WI38 (cell line): ENCODE data around the gene NISCH.

Source experiments
- H3K4me3 ChIP-seq: 2 replicates; pipeline ENCODE4 v1.5.1; 2011; ENCODE audit warnings: low read depth, mild to moderate bottlenecking, control low read depth, low read length
- CTCF ChIP-seq: IDR thresholded peaks from 2 replicates; pipeline ENCODE4 v1.5.1; 2012; ENCODE audit warnings: low read depth, mild to moderate bottlenecking, control low read depth, low read length

The NISCH gene

GRCh38 chr3:52512727-52513126, 57.3 kb downstream of the NISCH start:
- TF ChIP-seq CTCF, result no peak

GRCh38 chr3:52513281-52513680, 57.9 kb downstream of the NISCH start:
- no peak for TF ChIP-seq CTCF
- H3K4me3 ChIP-seq, result no peak overlapping the region

More at GRCh38 chr3:52512727-52513126, 57.3 kb downstream of the NISCH start:
- H3K4me3 ChIP-seq, result no peak overlapping the region

GRCh38 chr3:52514576-52514975, 59.2 kb downstream of the NISCH start:
- H3K4me3 ChIP-seq, result no peak overlapping the region
- no peak for TF ChIP-seq CTCF

GRCh38 chr3:52515192-52515591, 59.8 kb downstream of the NISCH start:
- no peak overlapping the region for H3K4me3 ChIP-seq
- no peak for TF ChIP-seq CTCF

GRCh38 chr3:52516509-52517195, 61.2 kb downstream of the NISCH start:
- no peak overlapping the region for H3K4me3 ChIP-seq
- no peak for TF ChIP-seq CTCF

DNA sequence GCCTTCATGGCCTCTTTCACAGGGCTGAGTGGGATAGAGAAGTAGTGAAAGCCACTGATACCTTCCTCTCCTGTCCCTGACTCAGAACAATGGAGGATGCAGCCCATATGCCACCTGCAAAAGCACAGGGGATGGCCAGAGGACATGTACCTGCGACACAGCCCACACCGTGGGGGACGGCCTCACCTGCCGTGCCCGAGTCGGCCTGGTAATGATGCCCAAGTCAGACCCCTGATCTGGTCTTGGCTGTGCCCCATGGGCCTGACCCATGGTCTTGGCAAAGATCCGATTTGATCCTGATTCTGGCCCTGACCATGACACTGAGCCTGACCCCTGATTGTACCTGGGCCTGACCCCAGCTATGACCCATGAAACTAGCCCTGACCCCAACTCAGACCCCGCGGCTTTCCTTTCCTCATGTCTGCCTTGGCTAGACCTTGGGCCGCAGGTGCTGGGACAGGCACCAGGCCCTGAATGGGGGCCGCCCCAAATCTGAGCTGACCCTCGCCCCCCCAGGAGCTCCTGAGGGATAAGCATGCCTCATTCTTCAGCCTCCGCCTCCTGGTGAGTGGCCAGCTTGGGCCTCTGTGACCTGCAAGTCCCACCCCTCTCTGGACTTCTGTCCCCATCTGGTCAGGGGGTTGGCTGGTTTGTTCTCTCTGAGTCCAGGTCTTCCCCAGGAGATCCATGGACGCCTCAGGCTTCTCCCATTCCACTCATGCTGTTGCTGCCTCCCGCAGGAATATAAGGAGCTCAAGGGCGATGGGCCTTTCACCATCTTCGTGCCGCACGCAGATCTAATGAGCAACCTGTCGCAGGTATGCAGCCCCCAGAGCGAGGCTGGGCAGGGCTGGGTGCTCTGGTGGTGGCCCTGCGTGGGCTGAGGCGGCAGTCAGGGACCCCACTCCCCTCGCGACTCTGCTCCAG, 62.7 kb downstream of the NISCH start:
- no peak for TF ChIP-seq CTCF
- no peak overlapping the region for H3K4me3 ChIP-seq
